IPS-20b (cell line): ENCODE results near the gene ALG1.
"Not testable (repeated sequence)": the region's sequence is repeated elsewhere in the genome, so short reads cannot be mapped to it uniquely, and the experiment has no call there.

Source experiments
- H3K27ac ChIP-seq: one replicate; pipeline ENCODE4 v1.5.1; 2013; ENCODE audit warnings: low read length
- H3K27me3 ChIP-seq: 2 replicates; pipeline ENCODE4 v1.6.1; 2013; ENCODE audit warnings: mild to moderate bottlenecking, low read length, inconsistent platforms; ENCODE audit not compliant: insufficient read depth
- H3K36me3 ChIP-seq: 2 replicates; pipeline ENCODE4 v1.6.1; 2013; ENCODE audit warnings: low read depth, mild to moderate bottlenecking, inconsistent platforms, low read length, moderate library complexity; ENCODE audit not compliant: insufficient read depth
- H3K4me1 ChIP-seq: 2 replicates; pipeline ENCODE4 v1.6.1; 2013; ENCODE audit warnings: mild to moderate bottlenecking, control low read depth, inconsistent platforms, low read length, moderate library complexity; ENCODE audit not compliant: insufficient read depth
- H3K4me3 ChIP-seq: 2 replicates; pipeline ENCODE4 v1.5.1; 2013; ENCODE audit warnings: mild to moderate bottlenecking, low read length, inconsistent platforms
- H3K9ac ChIP-seq: 2 replicates; pipeline ENCODE4 v1.6.1; 2013; ENCODE audit warnings: low read depth, mild to moderate bottlenecking, inconsistent platforms, low read length, moderate library complexity
- H3K9me3 ChIP-seq: 2 replicates; pipeline ENCODE4 v1.6.1; 2013; ENCODE audit warnings: mild to moderate bottlenecking, low read depth, low read length, inconsistent platforms; ENCODE audit not compliant: insufficient read depth

Gene ALG1

GRCh38 chr16:5078626-5079025 is 7.0 kb downstream of the ALG1 start:
- Histone ChIP-seq H3K27ac (no peak overlapping the region), H3K36me3 (peaks cover 50% of the 10 kb centered on the region), H3K4me3 (no peak overlapping the region), H3K9ac (no peak overlapping the region), H3K9me3 (no peaks in the 10 kb centered on the region), H3K27me3 (no peaks in the 10 kb centered on the region), H3K4me1 (no peaks in the 10 kb centered on the region)

- not testable (repeated sequence) for H3K9ac ChIP-seq, H3K9me3 ChIP-seq, H3K4me3 ChIP-seq, H3K27ac ChIP-seq, H3K27me3 ChIP-seq, H3K4me1 ChIP-seq
- H3K36me3 ChIP-seq: peaks cover 45% of the 10 kb centered on the region
These were observed 8.8 kb downstream of the ALG1 start for GRCh38 chr16:5080461-5080860.

- not testable (repeated sequence) for H3K27me3 ChIP-seq, H3K4me1 ChIP-seq, H3K9ac ChIP-seq, H3K27ac ChIP-seq, H3K9me3 ChIP-seq, H3K4me3 ChIP-seq
- peaks cover 41% of the 10 kb centered on the region for H3K36me3 ChIP-seq
These were observed 9.4 kb downstream of the ALG1 start for GRCh38 chr16:5080996-5081395.

DNA sequence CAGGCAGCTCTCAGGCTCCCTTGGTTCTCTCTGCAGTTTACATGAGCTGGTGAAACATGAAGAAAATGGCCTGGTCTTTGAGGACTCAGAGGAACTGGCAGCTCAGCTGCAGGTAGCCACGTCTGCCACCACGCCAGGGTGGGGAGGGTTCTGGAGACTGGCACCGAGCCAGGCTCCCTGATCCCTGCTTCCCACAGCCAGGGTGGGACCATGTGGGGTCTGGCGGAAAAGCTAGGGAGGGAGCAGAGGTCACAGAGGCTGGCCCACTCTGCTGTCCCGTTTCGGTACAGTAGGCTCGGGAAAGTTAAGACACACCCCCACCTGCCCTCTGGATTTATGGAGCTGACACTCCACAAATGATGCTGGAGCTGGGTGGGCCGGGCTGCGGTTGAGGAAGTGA is 12.0 kb downstream of the ALG1 start:
- H3K27ac ChIP-seq, H3K4me3 ChIP-seq, H3K9ac ChIP-seq, H3K4me1 ChIP-seq, H3K9me3 ChIP-seq, H3K27me3 ChIP-seq: not testable (repeated sequence)
- H3K36me3 ChIP-seq: peaks cover 28% of the 10 kb centered on the region

- H3K9me3 ChIP-seq, H3K27ac ChIP-seq, H3K27me3 ChIP-seq, H3K9ac ChIP-seq, H3K4me1 ChIP-seq, H3K4me3 ChIP-seq: not testable (repeated sequence)
- peaks cover 25% of the 10 kb centered on the region for H3K36me3 ChIP-seq
These were observed 12.6 kb downstream of the ALG1 start for GRCh38 chr16:5084099-5084731.

- not testable (repeated sequence) for H3K4me3 ChIP-seq, H3K27ac ChIP-seq, H3K9ac ChIP-seq, H3K9me3 ChIP-seq, H3K27me3 ChIP-seq, H3K4me1 ChIP-seq
- H3K36me3 ChIP-seq: peaks cover 28% of the 10 kb centered on the region
These were observed 13.2 kb downstream of the ALG1 start for GRCh38 chr16:5084802-5085201.

DNA sequence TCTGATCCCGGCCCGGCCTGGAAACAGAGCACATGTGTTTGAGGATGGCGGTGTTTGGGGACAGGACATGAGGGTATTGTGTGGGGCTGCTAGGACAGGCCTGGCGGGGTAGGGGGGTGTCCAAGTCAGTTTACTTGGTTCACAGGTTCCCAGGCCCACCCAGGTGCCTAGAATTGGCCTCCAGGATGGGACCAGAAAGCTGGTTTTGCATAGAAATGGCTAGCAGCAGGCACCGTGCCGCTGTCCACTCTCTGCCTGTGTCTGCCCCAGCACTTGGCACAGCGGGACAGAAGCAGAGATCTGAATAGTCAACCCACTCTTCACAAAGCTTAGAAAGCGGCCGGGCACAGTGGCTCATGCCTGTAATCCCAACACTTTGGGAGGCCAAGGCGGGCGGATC is 14.1 kb downstream of the ALG1 start:
- not testable (repeated sequence) for H3K27ac ChIP-seq, H3K9me3 ChIP-seq, H3K9ac ChIP-seq, H3K4me3 ChIP-seq, H3K27me3 ChIP-seq, H3K4me1 ChIP-seq
- peaks cover 34% of the 10 kb centered on the region for H3K36me3 ChIP-seq

- H3K27ac ChIP-seq, H3K4me1 ChIP-seq, H3K4me3 ChIP-seq, H3K9me3 ChIP-seq, H3K9ac ChIP-seq, H3K27me3 ChIP-seq: not testable (repeated sequence)
- H3K36me3 ChIP-seq: peaks cover 26% of the 10 kb centered on the region
These were observed 16.6 kb downstream of the ALG1 start for GRCh38 chr16:5088086-5088790.

DNA sequence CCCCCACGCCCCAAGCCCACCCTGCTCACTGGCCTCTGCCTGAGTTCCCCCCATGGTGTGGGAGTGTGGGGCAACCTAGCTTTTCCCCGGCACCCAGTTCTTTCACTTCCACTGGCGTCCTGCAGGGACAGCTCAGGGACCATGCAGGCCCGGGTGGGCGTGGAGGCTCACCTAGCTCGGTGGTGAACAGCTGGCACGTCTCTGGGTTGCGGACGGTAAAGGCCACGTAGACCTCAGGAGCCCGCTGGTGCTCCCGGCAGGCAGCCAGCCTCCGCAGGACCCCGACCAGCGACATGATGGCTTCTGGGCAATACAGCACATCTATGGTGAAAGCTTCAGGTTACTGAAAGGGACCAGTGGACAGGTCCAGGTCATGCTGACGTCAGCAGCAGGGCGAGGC is 17.3 kb downstream of the ALG1 start:
- H3K27me3 ChIP-seq, H3K9me3 ChIP-seq, H3K9ac ChIP-seq, H3K27ac ChIP-seq, H3K4me1 ChIP-seq, H3K4me3 ChIP-seq: not testable (repeated sequence)
- H3K36me3 ChIP-seq: peaks cover 26% of the 10 kb centered on the region

DNA sequence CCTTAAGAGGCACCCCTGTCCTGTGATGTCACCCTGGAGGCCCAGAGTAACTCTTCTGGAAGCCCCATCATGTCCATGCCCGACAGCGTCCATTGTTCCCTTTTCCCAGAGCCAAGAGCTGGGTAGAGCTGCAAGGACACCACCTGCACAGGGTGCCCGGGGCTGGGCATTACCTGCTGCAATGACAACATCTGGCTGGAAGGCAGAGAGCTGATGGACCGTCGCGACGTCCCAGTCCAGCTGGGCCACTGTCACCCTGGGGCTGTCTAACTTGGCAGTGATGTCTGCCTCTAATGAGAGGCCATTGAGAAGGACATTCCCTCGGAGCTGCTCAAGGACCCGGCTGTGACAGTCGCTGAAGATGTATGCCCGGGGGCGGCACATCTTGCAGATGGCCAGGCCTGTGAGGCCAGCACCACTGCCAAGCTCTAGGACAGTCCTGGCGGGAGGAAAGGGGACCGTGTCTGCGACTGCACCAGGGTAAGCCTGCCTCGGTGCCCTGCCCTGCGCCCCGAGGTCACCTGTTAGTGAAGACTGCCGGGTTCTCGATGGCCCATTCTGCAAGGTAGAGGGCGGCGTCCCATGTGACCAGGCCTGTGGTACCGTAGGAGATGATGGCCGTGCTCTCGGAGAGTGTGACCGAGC is 18.4 kb downstream of the ALG1 start:
- not testable (repeated sequence) for H3K27ac ChIP-seq, H3K4me1 ChIP-seq, H3K27me3 ChIP-seq, H3K4me3 ChIP-seq, H3K9ac ChIP-seq, H3K9me3 ChIP-seq
- peaks cover 25% of the 10 kb centered on the region for H3K36me3 ChIP-seq

DNA sequence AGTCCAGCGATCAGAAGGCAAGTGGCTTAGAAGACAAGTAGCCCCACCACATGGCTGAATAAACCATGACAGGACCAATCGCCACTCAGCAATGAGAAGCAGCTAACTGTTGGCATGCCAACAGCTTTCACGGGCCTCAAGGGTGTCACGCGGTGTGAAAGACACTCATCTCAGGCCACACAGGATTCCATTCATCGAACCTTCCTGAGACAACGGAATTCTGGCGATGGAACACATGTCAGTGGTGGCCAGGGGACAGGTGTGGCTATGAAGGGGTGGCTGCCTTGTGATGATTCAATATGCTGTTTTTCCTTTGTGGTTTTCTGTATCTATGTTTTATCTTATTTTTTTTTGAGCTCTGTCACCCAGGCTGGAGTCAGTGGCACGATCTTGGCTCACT is 18.9 kb downstream of the ALG1 start:
- not testable (repeated sequence) for H3K9ac ChIP-seq, H3K9me3 ChIP-seq, H3K27me3 ChIP-seq, H3K27ac ChIP-seq, H3K4me1 ChIP-seq, H3K4me3 ChIP-seq
- peaks cover 23% of the 10 kb centered on the region; the same call in 1 of the 2 replicates for H3K36me3 ChIP-seq

GRCh38 chr16:5093081-5093480 is 21.4 kb downstream of the ALG1 start:
- not testable (repeated sequence) for H3K4me3 ChIP-seq, H3K27ac ChIP-seq, H3K4me1 ChIP-seq, H3K9me3 ChIP-seq, H3K27me3 ChIP-seq, H3K9ac ChIP-seq
- H3K36me3 ChIP-seq: peaks cover 15% of the 10 kb centered on the region; the same call in 1 of the 2 replicates
